Epithelial cell of proximal tubule (primary cell): Measurements from ENCODE around the gene TTLL13. TPM values are rescaled to one million over a fixed set of nuclear protein-coding genes. Genes with fewer than 3 reads are reported as not detected.
"Not testable (repeated sequence)": the region's sequence is repeated elsewhere in the genome, so short reads cannot be mapped to it uniquely, and the experiment has no call there.

ENCODE experiments used
- DNase-seq: peaks from one replicate; pipeline ENCODE4 v3.0.0-alpha.2; 2011; ENCODE audit warnings: low read depth
- H3K4me3 ChIP-seq: 2 replicates; pipeline ENCODE4 v1.5.1; 2011; ENCODE audit warnings: low read depth, mild to moderate bottlenecking, low read length
- CTCF ChIP-seq: conservative IDR thresholded peaks from 2 replicates; pipeline ENCODE4 v1.5.1; 2012; ENCODE audit warnings: low read depth, mild to moderate bottlenecking, low read length
- total RNA-seq: library from RNA; depleted of rRNA; stranded (reverse); fragments of >200 nt; gene quantifications from 2 replicates; pipeline ENCODE4 v1.2.3, GENCODE V29; 2015

TTLL13 gene
- total RNA-seq, 1 donor from 2014 or later = not detected

- DNase-seq = no peak
- TF ChIP-seq CTCF = no peak
- no peak overlapping the region for H3K4me3 ChIP-seq
These were observed 51.2 kb downstream of the TTLL13 start for GRCh38 chr15:90300541-90300940.

- TF ChIP-seq CTCF = peak; percentile 97
- no peak for DNase-seq
- H3K4me3 ChIP-seq = peak overlapping the region; percentile 53
These were observed 51.8 kb downstream of the TTLL13 start for GRCh38 chr15:90300988-90301706.

GRCh38 chr15:90301707-90302300, 52.4 kb downstream of the TTLL13 start:
- TF ChIP-seq CTCF = no peak
- no peak for DNase-seq
- H3K4me3 ChIP-seq = no peak overlapping the region

- H3K4me3 ChIP-seq, DNase-seq: not testable (repeated sequence)
These were observed 56.0 kb downstream of the TTLL13 start for GRCh38 chr15:90305355-90305754.

GRCh38 chr15:90305932-90306331, 56.6 kb downstream of the TTLL13 start:
- DNase-seq = no peak
- no peak overlapping the region for H3K4me3 ChIP-seq
- TF ChIP-seq CTCF = no peak

- DNase-seq = no peak
- no peak for TF ChIP-seq CTCF
- H3K4me3 ChIP-seq = no peak overlapping the region
These were observed 57.2 kb downstream of the TTLL13 start for GRCh38 chr15:90306560-90306959.

GRCh38 chr15:90307661-90308060, 58.3 kb downstream of the TTLL13 start:
- no peak for TF ChIP-seq CTCF
- H3K4me3 ChIP-seq = no peak overlapping the region
- no peak for DNase-seq
